Neural progenitor cell (in vitro differentiated cells): ENCODE results near the gene CTNNA3. TPM values are rescaled to one million over a fixed set of nuclear protein-coding genes. Genes with fewer than 3 reads are reported as not detected.

Experiments
- DNase-seq: peaks from one replicate; pipeline ENCODE4 v3.0.0-alpha.2; 2016; ENCODE audit warnings: low spot score
- H2AFZ ChIP-seq: fragments of 200-600 bp; sonication (generic); replicated peaks from 2 replicates; pipeline ENCODE4 v1.6.1; 2016; ENCODE audit warnings: antibody characterized with exemption
- H3F3A ChIP-seq: fragments of 200-600 bp; sonication (generic); 2 replicates; pipeline ENCODE4 v1.6.1; 2016; ENCODE audit warnings: antibody characterized with exemption, low read depth
- H3K27ac ChIP-seq: fragments of 200-600 bp; sonication (generic); 2 replicates; pipeline ENCODE4 v1.5.1; 2016; ENCODE audit warnings: mild to moderate bottlenecking
- H3K27me3 ChIP-seq: fragments of 200-600 bp; sonication (generic); 2 replicates; pipeline ENCODE4 v1.6.1; 2016; ENCODE audit warnings: mild to moderate bottlenecking, moderate library complexity
- H3K36me3 ChIP-seq: fragments of 200-600 bp; sonication (generic); 2 replicates; pipeline ENCODE4 v1.5.1; 2016
- H3K4me1 ChIP-seq: fragments of 200-600 bp; sonication (generic); 2 replicates; pipeline ENCODE4 v1.6.1; 2016; ENCODE audit warnings: mixed run types
- H3K4me2 ChIP-seq: fragments of 200-600 bp; sonication (generic); 2 replicates; pipeline ENCODE4 v1.6.1; 2016
- H3K4me3 ChIP-seq: fragments of 200-600 bp; sonication (generic); 2 replicates; pipeline ENCODE4 v1.5.1; 2016
- H3K79me2 ChIP-seq: fragments of 200-600 bp; sonication (generic); 2 replicates; pipeline ENCODE4 v1.6.1; 2016; ENCODE audit warnings: low read depth
- H3K9ac ChIP-seq: fragments of 200-600 bp; sonication (generic); 2 replicates; pipeline ENCODE4 v1.6.1; 2016
- H3K9me3 ChIP-seq: fragments of 200-600 bp; sonication (generic); 2 replicates; pipeline ENCODE4 v1.5.1; 2016; ENCODE audit warnings: low read depth
- H4K20me1 ChIP-seq: fragments of 200-600 bp; sonication (generic); 2 replicates; pipeline ENCODE4 v1.6.1; 2016; ENCODE audit warnings: low read depth
- H3K27ac Mint-ChIP-seq: 3 replicates; pipeline ENCODE4 v1.8.0; 2021; ENCODE audit warnings: mixed read lengths
- H3K27me3 Mint-ChIP-seq: 2 replicates; pipeline ENCODE4 v1.8.0; 2022; ENCODE audit warnings: low read depth, mild to moderate bottlenecking, inconsistent platforms, moderate library complexity, mixed read lengths; ENCODE audit not compliant: insufficient read depth
- H3K36me3 Mint-ChIP-seq: 3 replicates; pipeline ENCODE4 v1.8.0; 2021; ENCODE audit warnings: mixed read lengths
- H3K4me1 Mint-ChIP-seq: 3 replicates; pipeline ENCODE4 v1.8.0; 2021; ENCODE audit warnings: mixed read lengths
- H3K4me3 Mint-ChIP-seq: 3 replicates; pipeline ENCODE4 v1.8.0; 2021; ENCODE audit warnings: mild to moderate bottlenecking, moderate library complexity, mixed read lengths
- H3K9me3 Mint-ChIP-seq: 3 replicates; pipeline ENCODE4 v1.8.0; 2020; ENCODE audit warnings: mixed read lengths
- EZH2 ChIP-seq: fragments of 200-600 bp; sonication (generic); IDR thresholded peaks from 2 replicates; pipeline ENCODE4 v1.6.1; 2017; ENCODE audit warnings: antibody characterized with exemption, mild to moderate bottlenecking, moderate library complexity
- EZH2phosphoT487 ChIP-seq: fragments of 200-600 bp; sonication (generic); IDR thresholded peaks from 2 replicates; pipeline ENCODE4 v1.6.1; 2017; ENCODE audit warnings: antibody characterized with exemption
- total RNA-seq: library from RNA; depleted of rRNA; stranded (reverse); fragments of >200 nt; gene quantifications from 2 replicates; pipeline ENCODE4 v1.2.3, GENCODE V29; 2015; ENCODE audit warnings: low replicate concordance
- TF ChIP-seq, protein P1 (sequence below): fragments of 200-600 bp; sonication (generic); IDR thresholded peaks from 2 replicates; pipeline ENCODE4 v1.5.1; 2017; ENCODE audit warnings: antibody characterized with exemption, mild to moderate bottlenecking

The CTNNA3 gene
- total RNA-seq, 1 donor from 2014 or later, result 12.9 TPM

GRCh38 chr10:65949526-65949925 is 1746.5 kb downstream of the CTNNA3 start:
- Histone ChIP-seq H3K79me2 (no peaks in the 10 kb centered on the region), H3K4me2 (no peak overlapping the region), H3F3A (no peaks in the 10 kb centered on the region), H3K36me3 (no peaks in the 10 kb centered on the region), H2AFZ (no peak overlapping the region), H4K20me1 (no peaks in the 10 kb centered on the region), H3K4me1 (no peaks in the 10 kb centered on the region), H3K9ac (no peak overlapping the region), H3K4me3 (no peak overlapping the region), H3K27ac (no peak overlapping the region), H3K27me3 (no peaks in the 10 kb centered on the region), H3K9me3 (no peaks in the 10 kb centered on the region)
- Mint-ChIP-seq H3K9me3 (no peaks in the 10 kb centered on the region), H3K4me3 (no peak overlapping the region), H3K27me3 (peaks cover 2% of the 10 kb centered on the region), H3K4me1 (no peaks in the 10 kb centered on the region), H3K36me3 (no peaks in the 10 kb centered on the region), H3K27ac (no peak overlapping the region)
- TF ChIP-seq, protein P1, sequence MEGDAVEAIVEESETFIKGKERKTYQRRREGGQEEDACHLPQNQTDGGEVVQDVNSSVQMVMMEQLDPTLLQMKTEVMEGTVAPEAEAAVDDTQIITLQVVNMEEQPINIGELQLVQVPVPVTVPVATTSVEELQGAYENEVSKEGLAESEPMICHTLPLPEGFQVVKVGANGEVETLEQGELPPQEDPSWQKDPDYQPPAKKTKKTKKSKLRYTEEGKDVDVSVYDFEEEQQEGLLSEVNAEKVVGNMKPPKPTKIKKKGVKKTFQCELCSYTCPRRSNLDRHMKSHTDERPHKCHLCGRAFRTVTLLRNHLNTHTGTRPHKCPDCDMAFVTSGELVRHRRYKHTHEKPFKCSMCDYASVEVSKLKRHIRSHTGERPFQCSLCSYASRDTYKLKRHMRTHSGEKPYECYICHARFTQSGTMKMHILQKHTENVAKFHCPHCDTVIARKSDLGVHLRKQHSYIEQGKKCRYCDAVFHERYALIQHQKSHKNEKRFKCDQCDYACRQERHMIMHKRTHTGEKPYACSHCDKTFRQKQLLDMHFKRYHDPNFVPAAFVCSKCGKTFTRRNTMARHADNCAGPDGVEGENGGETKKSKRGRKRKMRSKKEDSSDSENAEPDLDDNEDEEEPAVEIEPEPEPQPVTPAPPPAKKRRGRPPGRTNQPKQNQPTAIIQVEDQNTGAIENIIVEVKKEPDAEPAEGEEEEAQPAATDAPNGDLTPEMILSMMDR, result no peak
- no peak for TF ChIP-seq EZH2
- TF ChIP-seq EZH2phosphoT487, result no peak
- no peak for DNase-seq

GRCh38 chr10:65945061-65945460 is 1750.9 kb downstream of the CTNNA3 start:
- Histone ChIP-seq H3K9me3 (no peaks in the 10 kb centered on the region), H3K36me3 (no peaks in the 10 kb centered on the region), H3K79me2 (no peaks in the 10 kb centered on the region), H3K9ac (no peak overlapping the region), H3K4me3 (no peak overlapping the region), H3F3A (no peaks in the 10 kb centered on the region), H3K4me1 (no peaks in the 10 kb centered on the region), H3K27ac (no peak overlapping the region), H3K4me2 (no peak overlapping the region), H4K20me1 (no peaks in the 10 kb centered on the region), H2AFZ (no peak overlapping the region), H3K27me3 (no peaks in the 10 kb centered on the region)
- no peaks in the 10 kb centered on the region for H3K9me3 Mint-ChIP-seq
- no peak for DNase-seq
- TF ChIP-seq EZH2 (no peak), EZH2phosphoT487 (no peak)
- TF ChIP-seq, protein P1, result no peak
- no peaks in the 10 kb centered on the region for H3K36me3 Mint-ChIP-seq
- peaks cover 2% of the 10 kb centered on the region for H3K27me3 Mint-ChIP-seq
- H3K4me3 Mint-ChIP-seq, result no peak overlapping the region
- H3K27ac Mint-ChIP-seq, result no peak overlapping the region
- H3K4me1 Mint-ChIP-seq, result no peaks in the 10 kb centered on the region

GRCh38 chr10:65943451-65943850 is 1752.5 kb downstream of the CTNNA3 start:
- Histone ChIP-seq H3K79me2 (no peaks in the 10 kb centered on the region), H3K4me3 (no peak overlapping the region), H3K27me3 (no peaks in the 10 kb centered on the region), H3K9me3 (no peaks in the 10 kb centered on the region), H2AFZ (no peak overlapping the region), H4K20me1 (no peaks in the 10 kb centered on the region), H3K4me2 (no peak overlapping the region), H3K4me1 (no peaks in the 10 kb centered on the region), H3K27ac (no peak overlapping the region), H3K9ac (no peak overlapping the region), H3F3A (no peaks in the 10 kb centered on the region), H3K36me3 (no peaks in the 10 kb centered on the region)
- H3K27me3 Mint-ChIP-seq, result peaks cover 2% of the 10 kb centered on the region
- TF ChIP-seq EZH2 (no peak), EZH2phosphoT487 (no peak)
- TF ChIP-seq, protein P1, result no peak
- H3K4me1 Mint-ChIP-seq, result no peaks in the 10 kb centered on the region
- no peaks in the 10 kb centered on the region for H3K9me3 Mint-ChIP-seq
- no peak overlapping the region for H3K4me3 Mint-ChIP-seq
- DNase-seq, result no peak
- H3K36me3 Mint-ChIP-seq, result no peaks in the 10 kb centered on the region
- H3K27ac Mint-ChIP-seq, result no peak overlapping the region
